Measurements from ENCODE around the gene MATCAP1. TPM values are rescaled to one million over a fixed set of nuclear protein-coding genes. Genes with fewer than 3 reads are reported as not detected.
A peak's percentile ranks its signal among the peaks of the same experiment; 100 is the strongest.

MATCAP1 gene
- total and polyA plus RNA-seq, 2 experiments from 2014 or later, result 53.7 to 78.1 TPM

- Histone ChIP-seq H3K36me3 (no peaks in the 10 kb centered on the region), H3K4me3 (no peak overlapping the region), H3K27me3 (peaks cover 97% of the 10 kb centered on the region), H3K4me1 (ENCODE audit: low read depth) (peaks cover 4% of the 10 kb centered on the region), H3K9me3 (ENCODE audit: low read depth) (no peaks in the 10 kb centered on the region), H3K27ac (no peak overlapping the region)
- DNase-seq (ENCODE audit: low read depth in 1 of 2, low spot score in 1 of 2), result no peak
- TF ChIP-seq CTCF (IDR thresholded peaks at IDR 0.05; ENCODE audit: low read depth, low read length), result no peak
Measured at GRCh38 chr16:67157892-67158635, 25.7 kb downstream of the MATCAP1 start.

- Histone ChIP-seq H3K27me3 (peaks cover 97% of the 10 kb centered on the region), H3K9me3 (ENCODE audit: low read depth) (no peaks in the 10 kb centered on the region), H3K4me1 (ENCODE audit: low read depth) (no peaks in the 10 kb centered on the region), H3K27ac (no peak overlapping the region), H3K36me3 (no peaks in the 10 kb centered on the region), H3K4me3 (no peak overlapping the region)
- no peak for DNase-seq (ENCODE audit: low read depth in 1 of 2, low spot score in 1 of 2)
- no peak for TF ChIP-seq CTCF (IDR thresholded peaks at IDR 0.05; ENCODE audit: low read depth, low read length)
Measured at GRCh38 chr16:67157106-67157748, 26.5 kb downstream of the MATCAP1 start.

- H3K9me3 ChIP-seq (ENCODE audit: low read depth), result no peaks in the 10 kb centered on the region
- peaks cover 94% of the 10 kb centered on the region for H3K27me3 ChIP-seq
- no peak overlapping the region for H3K27ac ChIP-seq
- H3K4me1 ChIP-seq (ENCODE audit: low read depth), result no peaks in the 10 kb centered on the region
- no peaks in the 10 kb centered on the region for H3K36me3 ChIP-seq
- no peak for TF ChIP-seq CTCF (IDR thresholded peaks at IDR 0.05; ENCODE audit: low read depth, low read length)
- no peak for DNase-seq (ENCODE audit: low read depth in 1 of 2, low spot score in 1 of 2)
- no peak overlapping the region for H3K4me3 ChIP-seq
Measured at GRCh38 chr16:67156143-67156844, 27.5 kb downstream of the MATCAP1 start.

GRCh38 chr16:67155295-67156142 lies 28.2 kb downstream of the MATCAP1 start:
- no peaks in the 10 kb centered on the region for H3K36me3 ChIP-seq
- H3K27ac ChIP-seq, result no peak overlapping the region
- H3K4me1 ChIP-seq (ENCODE audit: low read depth), result no peaks in the 10 kb centered on the region
- peak overlapping the region; percentile 24 for H3K4me3 ChIP-seq
- peaks cover 88% of the 10 kb centered on the region for H3K27me3 ChIP-seq
- TF ChIP-seq CTCF (IDR thresholded peaks at IDR 0.05; ENCODE audit: low read depth, low read length), result peak; percentile 74
- no peaks in the 10 kb centered on the region for H3K9me3 ChIP-seq (ENCODE audit: low read depth)
- DNase-seq (ENCODE audit: low read depth in 1 of 2, low spot score in 1 of 2), result peak; percentile 83 to 90

Data from cardiac muscle cell (in vitro differentiated cells and primary cell).